HepG2 (cell line): Measurements from ENCODE around the gene ACAT2. TPM values are rescaled to one million over a fixed set of nuclear protein-coding genes. Genes with fewer than 3 reads are reported as not detected.

Experiments
- ATM ChIP-seq: fragments of 450-650 bp; IDR thresholded peaks from 2 replicates; pipeline ENCODE4 v1.7.1; 2017; ENCODE audit warnings: mild to moderate bottlenecking, borderline replicate concordance
- CBX5 ChIP-seq: sonication (generic); formaldehyde crosslinking; IDR thresholded peaks from 2 replicates; pipeline ENCODE4 v1.4.0; 2020; ENCODE audit warnings: missing genetic modification reagents, borderline replicate concordance
- DPF2 ChIP-seq: sonication (generic); formaldehyde crosslinking; IDR thresholded peaks from 2 replicates; pipeline ENCODE4 v1.4.0; 2020; ENCODE audit warnings: mild to moderate bottlenecking, low read depth, missing genetic modification reagents, borderline replicate concordance
- FOXA1 ChIP-seq, 2 experiments: fragments of 450-650 bp in 1 of 2; sonication (generic) in 1 of 2; formaldehyde crosslinking in 1 of 2; IDR thresholded peaks; 2 replicates each; pipeline versions ENCODE4 v1.4.0 to v1.6.1; 2016 to 2020; ENCODE audit warnings: missing genetic modification reagents in 1 of 2
- GABPA ChIP-seq, 2 experiments: IDR thresholded peaks; 2 replicates each; pipeline ENCODE4 v1.6.1; 2011 to 2016; ENCODE audit warnings: low read depth in 2 of 2, low read length in 1 of 2, missing biosample characterization in 1 of 2, missing genetic modification characterization in 1 of 2
- KAT8 ChIP-seq: IDR thresholded peaks from 2 replicates; pipeline ENCODE4 v1.6.1; 2016; ENCODE audit warnings: missing genetic modification reagents, missing compliant biosample characterization
- MEF2D ChIP-seq: sonication (generic); formaldehyde crosslinking; IDR thresholded peaks from 2 replicates; pipeline ENCODE4 v1.5.1; 2020; ENCODE audit warnings: mild to moderate bottlenecking, missing genetic modification reagents
- NFKB2 ChIP-seq: sonication (generic); formaldehyde crosslinking; IDR thresholded peaks from 2 replicates; pipeline ENCODE4 v1.4.0; 2020; ENCODE audit warnings: missing genetic modification reagents, borderline replicate concordance
- RBFOX2 ChIP-seq: fragments of 200-400 bp; formaldehyde crosslinking; IDR thresholded peaks from 2 replicates; pipeline ENCODE4 v1.6.1; 2017; ENCODE audit warnings: low read depth, mild to moderate bottlenecking, low read length
- SMAD1 ChIP-seq: sonication (generic); formaldehyde crosslinking; IDR thresholded peaks from 2 replicates; pipeline ENCODE4 v1.4.0; 2020; ENCODE audit warnings: missing genetic modification reagents, low read depth, mild to moderate bottlenecking, borderline replicate concordance
- ZKSCAN5 ChIP-seq: sonication (generic); formaldehyde crosslinking; IDR thresholded peaks from 2 replicates; pipeline ENCODE4 v1.5.1; 2020; ENCODE audit warnings: mild to moderate bottlenecking, missing genetic modification reagents
- ZNF101 ChIP-seq: sonication (generic); formaldehyde crosslinking; IDR thresholded peaks from 2 replicates; pipeline ENCODE4 v1.4.0; 2020; ENCODE audit warnings: mild to moderate bottlenecking, low read depth, missing genetic modification reagents, borderline replicate concordance
- ZNF276 ChIP-seq: sonication (generic); formaldehyde crosslinking; IDR thresholded peaks from 2 replicates; pipeline ENCODE4 v1.4.0; 2020; ENCODE audit warnings: mild to moderate bottlenecking, low read depth, missing genetic modification reagents
- ZNF646 ChIP-seq: sonication (generic); formaldehyde crosslinking; IDR thresholded peaks from 2 replicates; pipeline ENCODE4 v1.9.0; 2021; ENCODE audit warnings: mild to moderate bottlenecking, missing genetic modification reagents
- ZNF773 ChIP-seq: sonication (generic); formaldehyde crosslinking; IDR thresholded peaks from 2 replicates; pipeline ENCODE4 v1.4.0; 2020; ENCODE audit warnings: missing genetic modification reagents, borderline replicate concordance
- ZNF792 ChIP-seq: IDR thresholded peaks from 2 replicates; pipeline ENCODE4 v1.6.1; 2016
- polyA plus RNA-seq, 8 experiments: library from polyadenylated mRNA; depleted of rRNA in 3 of 8; stranded (reverse) in 7 of 8; unstranded in 1 of 8; fragments of >200 nt; fragmentation: Illumina TruSeq in 4 of 8; extraction: Trizol in 4 of 8; gene quantifications; 2 replicates each; pipeline versions ENCODE4 v1.2.1 to v1.2.3, GENCODE V29; 2011 to 2016; ENCODE audit warnings: low read depth in 4 of 8, missing spikeins in 1 of 8, mixed read lengths in 1 of 8; ENCODE audit not compliant: insufficient read depth in 1 of 8
- total RNA-seq, 5 experiments: library from RNA; depleted of rRNA; stranded (reverse); fragments of >200 nt; fragmentation: Illumina TruSeq; extraction: Trizol; gene quantifications; 2 replicates each; pipeline ENCODE4 v1.2.3, GENCODE V29; 2016; ENCODE audit warnings: low read depth in 1 of 5

The ACAT2 gene
- total and polyA plus RNA-seq, 2 of the 13 experiments (the other 11 are each of a cell fraction or from before 2014, with no cell fraction given) = 121 to 534 TPM

GRCh38 chr6:159760602-159761057 is 1.2 kb upstream of the ACAT2 start (continued):
- no peak for TF ChIP-seq ZNF646 (CRISPR knock-in tag)
- TF ChIP-seq ZKSCAN5 (CRISPR knock-in tag) = no peak
- no peak for TF ChIP-seq FOXA1 (IDR thresholded peaks at IDR 0.05)
- no peak for TF ChIP-seq FOXA1 (CRISPR knock-in tag; IDR thresholded peaks at IDR 0.05)
- TF ChIP-seq SMAD1 = no peak
- TF ChIP-seq ZNF101 (CRISPR knock-in tag) = no peak
- TF ChIP-seq KAT8 (CRISPR knock-in tag) = no peak
- no peak for TF ChIP-seq CBX5 (CRISPR knock-in tag)
- no peak for TF ChIP-seq ZNF792
- TF ChIP-seq ZNF276 (CRISPR knock-in tag) = 0 out of 2 replicates have a peak, but pooled peaks have one; percentile 19
- TF ChIP-seq DPF2 = no peak
- no peak for TF ChIP-seq MEF2D
- TF ChIP-seq NFKB2 (CRISPR knock-in tag) = no peak
- TF ChIP-seq ZNF773 (CRISPR knock-in tag) = no peak
- TF ChIP-seq ATM = no peak
- TF ChIP-seq GABPA (IDR thresholded peaks at IDR 0.05; ENCODE audit: low read depth, low read length) = no peak
- TF ChIP-seq GABPA (CRISPR knock-in tag; IDR thresholded peaks at IDR 0.05; ENCODE audit: low read depth) = no peak
- no peak for TF ChIP-seq RBFOX2
